ENCODE data around the gene BSPRY.

DNA sequence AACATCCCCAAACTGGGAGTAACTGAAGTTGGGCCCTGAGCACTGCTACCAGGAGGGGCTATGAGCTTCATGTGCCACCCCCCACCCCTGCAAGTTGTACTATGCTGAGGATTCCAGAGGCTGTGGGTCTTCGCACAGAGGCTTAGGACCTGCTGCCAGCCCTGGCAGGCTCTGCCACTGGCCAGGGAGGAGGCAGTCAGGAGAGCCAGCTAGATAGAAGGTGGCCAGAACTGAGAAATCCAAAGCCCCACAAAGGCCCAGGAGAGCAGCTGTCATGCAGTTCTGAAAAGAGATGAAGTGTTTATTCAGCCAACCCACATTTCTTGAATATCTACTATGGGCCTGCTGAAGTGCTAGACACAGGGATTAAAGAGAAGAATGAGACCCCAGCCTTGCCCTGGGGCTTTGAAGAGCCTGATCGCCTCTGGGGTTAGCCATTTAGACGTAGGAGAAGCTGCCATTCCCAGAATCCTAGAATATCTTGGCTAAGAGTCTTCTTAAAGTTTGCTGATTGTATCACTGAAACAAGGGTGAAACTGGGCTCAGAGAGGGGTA, 50.4 kb downstream of the BSPRY start:
- TF ChIP-seq, protein P1, sequence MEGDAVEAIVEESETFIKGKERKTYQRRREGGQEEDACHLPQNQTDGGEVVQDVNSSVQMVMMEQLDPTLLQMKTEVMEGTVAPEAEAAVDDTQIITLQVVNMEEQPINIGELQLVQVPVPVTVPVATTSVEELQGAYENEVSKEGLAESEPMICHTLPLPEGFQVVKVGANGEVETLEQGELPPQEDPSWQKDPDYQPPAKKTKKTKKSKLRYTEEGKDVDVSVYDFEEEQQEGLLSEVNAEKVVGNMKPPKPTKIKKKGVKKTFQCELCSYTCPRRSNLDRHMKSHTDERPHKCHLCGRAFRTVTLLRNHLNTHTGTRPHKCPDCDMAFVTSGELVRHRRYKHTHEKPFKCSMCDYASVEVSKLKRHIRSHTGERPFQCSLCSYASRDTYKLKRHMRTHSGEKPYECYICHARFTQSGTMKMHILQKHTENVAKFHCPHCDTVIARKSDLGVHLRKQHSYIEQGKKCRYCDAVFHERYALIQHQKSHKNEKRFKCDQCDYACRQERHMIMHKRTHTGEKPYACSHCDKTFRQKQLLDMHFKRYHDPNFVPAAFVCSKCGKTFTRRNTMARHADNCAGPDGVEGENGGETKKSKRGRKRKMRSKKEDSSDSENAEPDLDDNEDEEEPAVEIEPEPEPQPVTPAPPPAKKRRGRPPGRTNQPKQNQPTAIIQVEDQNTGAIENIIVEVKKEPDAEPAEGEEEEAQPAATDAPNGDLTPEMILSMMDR (IDR thresholded peaks at IDR 0.05) = no peak
- TF ChIP-seq POLR2AphosphoS5 (IDR thresholded peaks at IDR 0.05) (no peak), POLR2A (IDR thresholded peaks at IDR 0.05) (no peak)
